ENCODE data around the gene SNCG.
"Not testable (repeated sequence)": the region's sequence is repeated elsewhere in the genome, so short reads cannot be mapped to it uniquely, and the experiment has no call there.

SNCG gene

GRCh38 chr10:86931872-86932271, 26.5 kb upstream of the SNCG start:
- intact Hi-C loops (cut with DNase I; ENCODE audit: low total_unique reads): no loop called here
- Histone ChIP-seq H3K27ac (peak overlapping the region; percentile 0 to 32), H3K4me3 (no peak overlapping the region)

GRCh38 chr10:86932674-86933073, 25.7 kb upstream of the SNCG start:
- H3K9me3 ChIP-seq: no peaks in the 10 kb centered on the region
- peaks cover 0 to 42% (median 13%) of the 10 kb centered on the region in 4 donors for H3K4me1 ChIP-seq
- H3K36me3 ChIP-seq: peaks cover 13 to 55% (median 25%) of the 10 kb centered on the region in 3 donors
- no peak overlapping the region for H3K4me3 ChIP-seq
- no peaks in the 10 kb centered on the region for H3K27me3 ChIP-seq
- no peak for TF ChIP-seq CTCF (IDR thresholded peaks at IDR 0.05)
- H3K27ac ChIP-seq: peak overlapping the region; percentile 0 to 32
- intact Hi-C loops (cut with DNase I; ENCODE audit: low total_unique reads): no loop called here
- DNase-seq: no peak

More at GRCh38 chr10:86931872-86932271, 26.5 kb upstream of the SNCG start:
- Histone ChIP-seq H3K36me3 (peaks cover 13 to 54% (median 24%) of the 10 kb centered on the region in 3 donors), H3K27me3 (no peaks in the 10 kb centered on the region), H3K4me1 (peaks cover 0 to 42% (median 9%) of the 10 kb centered on the region in 4 donors), H3K9me3 (no peaks in the 10 kb centered on the region)
- DNase-seq: no peak
- no peak for TF ChIP-seq CTCF (IDR thresholded peaks at IDR 0.05)

GRCh38 chr10:86934162-86934711, 24.2 kb upstream of the SNCG start:
- H3K27ac ChIP-seq; H3K27me3 ChIP-seq; intact Hi-C loops (cut with DNase I; ENCODE audit: low total_unique reads); DNase-seq; H3K4me3 ChIP-seq; H3K9me3 ChIP-seq: not testable (repeated sequence)
- Histone ChIP-seq H3K36me3 (peaks cover 11 to 46% (median 25%) of the 10 kb centered on the region in 3 donors), H3K4me1 (peaks cover 0 to 45% (median 17%) of the 10 kb centered on the region in 4 donors)

GRCh38 chr10:86936661-86937501, 21.5 kb upstream of the SNCG start:
- H3K4me1 ChIP-seq: peaks cover 0 to 41% (median 18%) of the 10 kb centered on the region in 4 donors
- H3K27ac ChIP-seq: peak overlapping the region; percentile 61 to 69
- no peak for DNase-seq
- no peaks in the 10 kb centered on the region for H3K9me3 ChIP-seq
- no peak for TF ChIP-seq CTCF (IDR thresholded peaks at IDR 0.05)
- intact Hi-C loops (cut with DNase I; ENCODE audit: low total_unique reads): no loop called here
- no peaks in the 10 kb centered on the region for H3K27me3 ChIP-seq
- H3K36me3 ChIP-seq: peaks cover 0 to 30% (median 13%) of the 10 kb centered on the region in 3 donors
- no peak overlapping the region for H3K4me3 ChIP-seq

- Histone ChIP-seq H3K4me1 (peaks cover 0 to 41% (median 20%) of the 10 kb centered on the region in 4 donors), H3K9me3 (no peaks in the 10 kb centered on the region), H3K4me3 (no peak overlapping the region), H3K27ac (peak overlapping the region; percentile 61 to 69), H3K27me3 (no peaks in the 10 kb centered on the region), H3K36me3 (peaks cover 0 to 30% (median 13%) of the 10 kb centered on the region in 3 donors)
- TF ChIP-seq CTCF (IDR thresholded peaks at IDR 0.05): no peak
- intact Hi-C loops (cut with DNase I; ENCODE audit: low total_unique reads): no loop called here
- DNase-seq: no peak
Measured at GRCh38 chr10:86937502-86938154, 20.8 kb upstream of the SNCG start.
